Transverse colon (tissue), 4 donors: ENCODE results near the gene KRT34.

Experiments used
- POLR2A ChIP-seq: fragments of 450-650 bp; IDR thresholded peaks from one replicate; pipeline ENCODE4 v1.6.1; 2016; ENCODE audit warnings: antibody characterized with exemption, mild to moderate bottlenecking, moderate library complexity
- POLR2AphosphoS5 ChIP-seq, 3 donors: sonication (generic); formaldehyde crosslinking; IDR thresholded peaks; one replicate each; pipeline ENCODE4 v1.6.1; 2016; ENCODE audit warnings: antibody characterized with exemption in 3 of 3
- TF ChIP-seq, protein P1 (sequence below), 5 experiments: fragments of 200-600 bp in 3 of 5; fragments of 450-650 bp in 2 of 5; sonication (generic) in 3 of 5; IDR thresholded peaks; 1 replicate in 2 of 5; 2 replicates in 3 of 5; pipeline ENCODE4 v1.5.1; 2016 to 2017; ENCODE audit warnings: antibody characterized with exemption in 5 of 5, inconsistent platforms in 3 of 5, mild to moderate bottlenecking in 2 of 5, moderate library complexity in 1 of 5

GRCh38 chr17:41338961-41339485 lies 43.1 kb downstream of the KRT34 start:
- TF ChIP-seq, protein P1, sequence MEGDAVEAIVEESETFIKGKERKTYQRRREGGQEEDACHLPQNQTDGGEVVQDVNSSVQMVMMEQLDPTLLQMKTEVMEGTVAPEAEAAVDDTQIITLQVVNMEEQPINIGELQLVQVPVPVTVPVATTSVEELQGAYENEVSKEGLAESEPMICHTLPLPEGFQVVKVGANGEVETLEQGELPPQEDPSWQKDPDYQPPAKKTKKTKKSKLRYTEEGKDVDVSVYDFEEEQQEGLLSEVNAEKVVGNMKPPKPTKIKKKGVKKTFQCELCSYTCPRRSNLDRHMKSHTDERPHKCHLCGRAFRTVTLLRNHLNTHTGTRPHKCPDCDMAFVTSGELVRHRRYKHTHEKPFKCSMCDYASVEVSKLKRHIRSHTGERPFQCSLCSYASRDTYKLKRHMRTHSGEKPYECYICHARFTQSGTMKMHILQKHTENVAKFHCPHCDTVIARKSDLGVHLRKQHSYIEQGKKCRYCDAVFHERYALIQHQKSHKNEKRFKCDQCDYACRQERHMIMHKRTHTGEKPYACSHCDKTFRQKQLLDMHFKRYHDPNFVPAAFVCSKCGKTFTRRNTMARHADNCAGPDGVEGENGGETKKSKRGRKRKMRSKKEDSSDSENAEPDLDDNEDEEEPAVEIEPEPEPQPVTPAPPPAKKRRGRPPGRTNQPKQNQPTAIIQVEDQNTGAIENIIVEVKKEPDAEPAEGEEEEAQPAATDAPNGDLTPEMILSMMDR (IDR thresholded peaks at IDR 0.05) = no peak
- TF ChIP-seq POLR2A (no peak), POLR2AphosphoS5 (IDR thresholded peaks at IDR 0.05) (no peak)
